Neural cell (in vitro differentiated cells): ENCODE measurements around the gene TMEM131. TPM values are rescaled to one million over a fixed set of nuclear protein-coding genes. Genes with fewer than 3 reads are reported as not detected.

ENCODE experiments used
- H2AFZ ChIP-seq: fragments of 200-600, 300-800 bp; sonication (generic), shearing (Covaris generic); 2 replicates; pipeline ENCODE4 v1.6.0; 2014; ENCODE audit warnings: low read depth, mild to moderate bottlenecking, antibody characterized with exemption, low read length, moderate library complexity
- H3F3A ChIP-seq: fragments of 200-600 bp; shearing (Covaris generic); 2 replicates; pipeline ENCODE4 v1.6.1; 2016; ENCODE audit warnings: mild to moderate bottlenecking, moderate library complexity, mixed read lengths, antibody characterized with exemption, low read length; ENCODE audit not compliant: insufficient read depth, poor library complexity, severe bottlenecking
- H3K27ac ChIP-seq: fragments of 200-600, 300-800 bp; sonication (generic), shearing (Covaris generic); 2 replicates; pipeline ENCODE4 v1.5.1; 2014; ENCODE audit warnings: mild to moderate bottlenecking, low read length, moderate library complexity
- H3K27me3 ChIP-seq: fragments of 300-800, 200-600 bp; sonication (generic), shearing (Covaris generic); 2 replicates; pipeline ENCODE4 v1.6.0; 2014; ENCODE audit warnings: mild to moderate bottlenecking, low read depth, low read length, moderate library complexity; ENCODE audit not compliant: insufficient read depth
- H3K36me3 ChIP-seq: fragments of 300-800, 200-600 bp; sonication (generic), shearing (Covaris generic); 2 replicates; pipeline ENCODE4 v1.5.1; 2014; ENCODE audit warnings: mild to moderate bottlenecking, antibody characterized with exemption, low read length, moderate library complexity; ENCODE audit not compliant: insufficient read depth
- H3K4me2 ChIP-seq: fragments of 300-800, 200-600 bp; sonication (generic), shearing (Covaris generic); 2 replicates; pipeline ENCODE4 v1.6.0; 2014; ENCODE audit warnings: mild to moderate bottlenecking, low read length
- H3K4me3 ChIP-seq: fragments of 300-800, 200-600 bp; sonication (generic), shearing (Covaris generic); 2 replicates; pipeline ENCODE4 v1.5.1; 2014; ENCODE audit warnings: mild to moderate bottlenecking, low read length, moderate library complexity
- H3K79me2 ChIP-seq: fragments of 200-600 bp; shearing (Covaris generic); replicated peaks from 2 replicates; pipeline ENCODE4 v1.6.0; 2014; ENCODE audit warnings: mild to moderate bottlenecking, low read length, moderate library complexity; ENCODE audit not compliant: insufficient read depth
- H3K9ac ChIP-seq: fragments of 300-800, 200-600 bp; sonication (generic), shearing (Covaris generic); 2 replicates; pipeline ENCODE4 v1.6.1; 2016; ENCODE audit warnings: mild to moderate bottlenecking, low read length, mixed read lengths
- H3K9me2 ChIP-seq: fragments of 200-600 bp; shearing (Covaris generic); 2 replicates; pipeline ENCODE4 v1.6.1; 2016; ENCODE audit warnings: mild to moderate bottlenecking, low read length, mixed read lengths; ENCODE audit not compliant: insufficient read depth
- H3K9me3 ChIP-seq: fragments of 200-600, 300-800 bp; sonication (generic), shearing (Covaris generic); 2 replicates; pipeline ENCODE4 v1.6.1; 2016; ENCODE audit warnings: mild to moderate bottlenecking, mixed run types, low read length, moderate library complexity, mixed read lengths
- H4K20me1 ChIP-seq: fragments of 200-600 bp; shearing (Covaris generic); 2 replicates; pipeline ENCODE4 v1.6.1; 2016; ENCODE audit warnings: mild to moderate bottlenecking, mixed run types; ENCODE audit not compliant: insufficient read depth
- CTCF ChIP-seq: fragments of 450-650 bp; IDR thresholded peaks from 2 replicates; pipeline ENCODE4 v1.5.1; 2014; ENCODE audit warnings: antibody characterized with exemption, mild to moderate bottlenecking, moderate library complexity; ENCODE audit not compliant: poor library complexity, severe bottlenecking
- EP300 ChIP-seq: fragments of 450-650 bp; conservative IDR thresholded peaks from 2 replicates; pipeline ENCODE4 v1.6.1; 2014; ENCODE audit warnings: antibody characterized with exemption, mild to moderate bottlenecking, moderate library complexity; ENCODE audit not compliant: poor library complexity, severe bottlenecking
- EZH2 ChIP-seq: fragments of 200-600, 300-800 bp; shearing (Covaris generic), sonication (generic); IDR thresholded peaks from 2 replicates; pipeline ENCODE4 v1.6.1; 2014; ENCODE audit warnings: antibody characterized with exemption, low read length, borderline replicate concordance, mild to moderate bottlenecking; ENCODE audit not compliant: insufficient read depth, poor library complexity, severe bottlenecking
- MXI1 ChIP-seq: fragments of 450-650 bp; conservative IDR thresholded peaks from 2 replicates; pipeline ENCODE4 v1.6.1; 2014; ENCODE audit warnings: antibody characterized with exemption, mild to moderate bottlenecking; ENCODE audit not compliant: poor library complexity, severe bottlenecking
- POLR2AphosphoS5 ChIP-seq: IDR thresholded peaks from 2 replicates; pipeline ENCODE4 v1.6.1; 2012
- RAD21 ChIP-seq: fragments of 450-650 bp; conservative IDR thresholded peaks from 2 replicates; pipeline ENCODE4 v1.6.1; 2014; ENCODE audit warnings: antibody characterized with exemption, mild to moderate bottlenecking, moderate library complexity
- SMC3 ChIP-seq: fragments of 450-650 bp; conservative IDR thresholded peaks from 2 replicates; pipeline ENCODE4 v1.6.1; 2014; ENCODE audit warnings: antibody characterized with exemption, mild to moderate bottlenecking, moderate library complexity; ENCODE audit not compliant: poor library complexity
- TAF1 ChIP-seq: IDR thresholded peaks from 2 replicates; pipeline ENCODE4 v1.6.1; 2012; ENCODE audit warnings: low read depth
- polyA plus RNA-seq: library from polyadenylated mRNA; depleted of rRNA; stranded (reverse); fragments of >200 nt; gene quantifications from 2 replicates; pipeline ENCODE4 v1.2.3, GENCODE V29; 2014
- TF ChIP-seq, protein P1 (sequence below): IDR thresholded peaks from 2 replicates; pipeline ENCODE4 v1.6.1; 2012; ENCODE audit warnings: borderline replicate concordance

TMEM131 gene
- polyA plus RNA-seq, 1 donor from 2014 or later = 9.6 TPM

- Histone ChIP-seq H3K4me2 (no peak overlapping the region), H3K9me3 (no peaks in the 10 kb centered on the region), H3F3A (no peaks in the 10 kb centered on the region), H4K20me1 (no peaks in the 10 kb centered on the region), H3K9me2 (no peaks in the 10 kb centered on the region), H3K9ac (no peak overlapping the region), H3K27me3 (no peaks in the 10 kb centered on the region), H3K27ac (no peak overlapping the region), H3K79me2 (peaks cover 56% of the 10 kb centered on the region), H2AFZ (no peak overlapping the region), H3K36me3 (no peaks in the 10 kb centered on the region), H3K4me3 (no peak overlapping the region)
- no peak for TF ChIP-seq SMC3
- TF ChIP-seq POLR2AphosphoS5 = no peak
- TF ChIP-seq, protein P1, sequence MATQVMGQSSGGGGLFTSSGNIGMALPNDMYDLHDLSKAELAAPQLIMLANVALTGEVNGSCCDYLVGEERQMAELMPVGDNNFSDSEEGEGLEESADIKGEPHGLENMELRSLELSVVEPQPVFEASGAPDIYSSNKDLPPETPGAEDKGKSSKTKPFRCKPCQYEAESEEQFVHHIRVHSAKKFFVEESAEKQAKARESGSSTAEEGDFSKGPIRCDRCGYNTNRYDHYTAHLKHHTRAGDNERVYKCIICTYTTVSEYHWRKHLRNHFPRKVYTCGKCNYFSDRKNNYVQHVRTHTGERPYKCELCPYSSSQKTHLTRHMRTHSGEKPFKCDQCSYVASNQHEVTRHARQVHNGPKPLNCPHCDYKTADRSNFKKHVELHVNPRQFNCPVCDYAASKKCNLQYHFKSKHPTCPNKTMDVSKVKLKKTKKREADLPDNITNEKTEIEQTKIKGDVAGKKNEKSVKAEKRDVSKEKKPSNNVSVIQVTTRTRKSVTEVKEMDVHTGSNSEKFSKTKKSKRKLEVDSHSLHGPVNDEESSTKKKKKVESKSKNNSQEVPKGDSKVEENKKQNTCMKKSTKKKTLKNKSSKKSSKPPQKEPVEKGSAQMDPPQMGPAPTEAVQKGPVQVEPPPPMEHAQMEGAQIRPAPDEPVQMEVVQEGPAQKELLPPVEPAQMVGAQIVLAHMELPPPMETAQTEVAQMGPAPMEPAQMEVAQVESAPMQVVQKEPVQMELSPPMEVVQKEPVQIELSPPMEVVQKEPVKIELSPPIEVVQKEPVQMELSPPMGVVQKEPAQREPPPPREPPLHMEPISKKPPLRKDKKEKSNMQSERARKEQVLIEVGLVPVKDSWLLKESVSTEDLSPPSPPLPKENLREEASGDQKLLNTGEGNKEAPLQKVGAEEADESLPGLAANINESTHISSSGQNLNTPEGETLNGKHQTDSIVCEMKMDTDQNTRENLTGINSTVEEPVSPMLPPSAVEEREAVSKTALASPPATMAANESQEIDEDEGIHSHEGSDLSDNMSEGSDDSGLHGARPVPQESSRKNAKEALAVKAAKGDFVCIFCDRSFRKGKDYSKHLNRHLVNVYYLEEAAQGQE = no peak
- no peak for TF ChIP-seq MXI1
- no peak for TF ChIP-seq EP300
- no peak for TF ChIP-seq EZH2
- no peak for TF ChIP-seq RAD21
- no peak for TF ChIP-seq CTCF
- TF ChIP-seq TAF1 = no peak
Observed at GRCh38 chr2:97952357-97952756, 43.4 kb downstream of the TMEM131 start.

DNA sequence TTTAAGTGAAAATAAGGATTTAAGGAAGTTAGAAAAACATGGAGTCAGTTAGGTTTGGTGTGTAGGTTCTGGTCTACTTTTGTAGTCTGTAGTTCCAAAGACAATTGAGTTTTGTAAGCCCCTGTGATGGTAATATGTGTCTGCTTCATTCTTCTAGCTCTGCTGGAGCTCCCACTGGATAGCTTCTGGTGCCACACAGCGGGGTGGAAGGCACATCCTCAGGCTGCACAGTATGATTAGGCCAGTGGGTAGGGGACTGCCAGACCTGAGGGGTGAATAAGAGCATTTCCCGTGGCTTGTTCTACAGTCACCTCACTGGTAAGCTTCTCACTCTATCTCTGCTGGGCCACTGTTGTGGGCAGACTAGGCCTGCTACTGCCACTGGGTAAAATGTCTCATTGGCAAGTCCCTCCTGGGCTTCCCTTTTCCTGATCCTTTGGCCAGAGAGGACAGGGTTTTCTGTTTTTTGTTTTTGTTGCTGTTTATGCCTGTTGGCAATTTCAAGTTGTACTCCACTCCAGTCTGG, 44.5 kb downstream of the TMEM131 start:
- no peaks in the 10 kb centered on the region for H3K36me3 ChIP-seq
- H2AFZ ChIP-seq = no peak overlapping the region
- H3K27me3 ChIP-seq = no peaks in the 10 kb centered on the region
- H3K9me3 ChIP-seq = no peaks in the 10 kb centered on the region
- peaks cover 60% of the 10 kb centered on the region for H3K79me2 ChIP-seq
- no peaks in the 10 kb centered on the region for H3K9me2 ChIP-seq
- H3K27ac ChIP-seq = no peak overlapping the region
- H3K9ac ChIP-seq = no peak overlapping the region
- no peak overlapping the region for H3K4me3 ChIP-seq
- no peaks in the 10 kb centered on the region for H4K20me1 ChIP-seq
- H3F3A ChIP-seq = no peaks in the 10 kb centered on the region
- TF ChIP-seq SMC3 (no peak), CTCF (no peak), POLR2AphosphoS5 (no peak), EP300 (no peak), RAD21 (no peak), TAF1 (no peak), MXI1 (no peak), EZH2 (no peak)
- TF ChIP-seq, protein P1 = no peak
- no peak overlapping the region for H3K4me2 ChIP-seq
